ENCODE measurements around the gene HNRNPF.
A peak's percentile ranks its signal among the peaks of the same experiment; 100 is the strongest.

Gene HNRNPF

DNA sequence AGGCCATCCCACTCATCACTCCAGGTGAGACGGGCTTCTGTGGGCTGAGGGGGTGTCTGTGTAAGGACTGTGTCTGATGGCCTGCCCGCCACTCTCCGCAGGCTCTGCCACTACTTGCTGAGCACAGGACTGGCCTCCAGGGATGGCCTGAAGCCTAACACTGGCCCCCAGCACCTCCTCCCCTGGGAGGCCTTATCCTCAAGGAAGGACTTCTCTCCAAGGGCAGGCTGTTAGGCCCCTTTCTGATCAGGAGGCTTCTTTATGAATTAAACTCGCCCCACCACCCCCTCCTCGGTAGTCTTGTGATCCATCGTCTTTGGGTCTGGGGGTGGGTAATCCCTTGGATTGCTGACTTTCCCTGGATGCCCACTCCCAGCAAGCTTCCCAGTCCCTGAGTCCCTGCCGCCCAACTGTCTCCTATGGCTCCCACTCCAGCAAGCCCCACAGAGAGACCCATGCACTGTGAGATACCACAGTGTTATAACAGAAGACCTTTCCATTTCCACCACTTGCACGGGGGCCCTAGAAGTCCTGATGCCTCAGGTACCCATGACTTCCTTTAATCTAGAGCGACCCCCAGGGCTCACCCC lies 32.8 kb downstream of the HNRNPF start:
- DNase-seq = no peak

GRCh38 chr10:43375401-43376020 lies 33.5 kb downstream of the HNRNPF start:
- DNase-seq = no peak

DNA sequence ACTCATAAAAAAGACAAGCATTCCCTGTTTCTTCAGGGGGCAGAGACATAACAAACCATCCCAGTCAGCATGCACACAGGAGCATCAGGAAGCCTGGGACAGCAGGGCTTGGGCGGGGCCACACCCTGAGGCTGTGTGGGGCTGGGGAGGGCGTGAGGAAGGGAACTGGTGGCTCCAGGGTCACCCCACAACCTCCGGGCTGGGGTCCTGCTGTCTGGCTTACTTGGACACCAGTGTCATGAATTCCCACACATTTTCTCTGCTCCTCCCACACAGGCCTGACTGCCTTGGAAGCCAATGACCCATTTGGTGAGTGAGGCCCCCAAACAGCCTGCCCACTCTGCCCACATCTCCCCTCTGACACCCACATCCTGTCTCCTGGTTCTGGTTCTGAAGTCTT lies 34.8 kb downstream of the HNRNPF start:
- no peak for DNase-seq

DNA sequence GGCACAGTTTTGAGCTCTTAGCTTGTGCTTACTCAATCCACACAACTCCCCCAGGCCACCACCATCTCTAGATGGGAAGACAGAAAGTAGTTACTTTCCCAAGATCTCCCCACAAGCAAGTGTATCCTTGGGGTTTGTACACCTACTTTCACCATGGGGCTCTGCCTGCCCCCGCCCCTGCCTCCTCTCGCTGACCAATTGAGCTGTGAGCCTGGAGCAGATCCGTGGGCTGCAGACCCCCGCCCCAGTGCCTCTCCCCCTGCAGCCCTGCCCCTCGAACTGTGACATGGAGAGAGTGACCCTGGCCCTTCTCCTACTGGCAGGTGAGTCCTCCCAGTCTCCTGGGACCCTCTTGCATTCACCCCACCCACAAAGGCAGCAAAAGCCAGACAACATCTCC lies 35.5 kb downstream of the HNRNPF start:
- no peak for DNase-seq

- DNase-seq = no peak
Measured at GRCh38 chr10:43372765-43373361, 36.1 kb downstream of the HNRNPF start.

- DNase-seq = no peak
Measured at GRCh38 chr10:43371418-43371817, 37.6 kb downstream of the HNRNPF start, which contains the start of gene FXYD4. FXYD4 (plus strand) TSS chr10:43371636; CDS start chr10:43373747, 2,111 bp downstream.

GRCh38 chr10:43370671-43371215 lies 38.2 kb downstream of the HNRNPF start:
- DNase-seq = no peak

DNA sequence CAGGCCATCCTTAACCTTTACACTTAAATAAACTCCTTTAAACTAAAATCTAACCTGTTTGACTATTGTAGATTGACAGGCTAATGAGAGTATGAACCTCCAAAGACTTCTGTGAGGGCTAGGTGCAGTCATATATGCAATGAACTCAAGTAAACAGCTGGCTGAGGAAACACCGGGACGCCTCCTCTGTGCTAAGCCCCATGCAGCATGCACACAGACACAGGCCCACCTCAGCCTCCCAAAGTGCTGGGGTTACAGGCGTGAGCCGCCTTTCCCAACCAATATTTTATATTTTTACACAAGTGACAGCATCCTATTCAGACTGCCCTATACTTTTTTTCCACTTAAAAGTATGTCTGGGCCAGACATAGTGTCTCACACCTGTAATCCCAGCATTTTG lies 39.1 kb downstream of the HNRNPF start:
- no peak for DNase-seq

GRCh38 chr10:43365001-43365400 lies 44.0 kb downstream of the HNRNPF start:
- no peak for DNase-seq

- peak; percentile 80 to 85 for DNase-seq
Measured at GRCh38 chr10:43362191-43362839, 46.7 kb downstream of the HNRNPF start.

GRCh38 chr10:43361547-43362190 lies 47.3 kb downstream of the HNRNPF start:
- no peak for DNase-seq

- no peak for DNase-seq
Measured at GRCh38 chr10:43360086-43360485, 48.9 kb downstream of the HNRNPF start.

- no peak for DNase-seq
Measured at GRCh38 chr10:43355749-43356371, 53.1 kb downstream of the HNRNPF start.

DNA sequence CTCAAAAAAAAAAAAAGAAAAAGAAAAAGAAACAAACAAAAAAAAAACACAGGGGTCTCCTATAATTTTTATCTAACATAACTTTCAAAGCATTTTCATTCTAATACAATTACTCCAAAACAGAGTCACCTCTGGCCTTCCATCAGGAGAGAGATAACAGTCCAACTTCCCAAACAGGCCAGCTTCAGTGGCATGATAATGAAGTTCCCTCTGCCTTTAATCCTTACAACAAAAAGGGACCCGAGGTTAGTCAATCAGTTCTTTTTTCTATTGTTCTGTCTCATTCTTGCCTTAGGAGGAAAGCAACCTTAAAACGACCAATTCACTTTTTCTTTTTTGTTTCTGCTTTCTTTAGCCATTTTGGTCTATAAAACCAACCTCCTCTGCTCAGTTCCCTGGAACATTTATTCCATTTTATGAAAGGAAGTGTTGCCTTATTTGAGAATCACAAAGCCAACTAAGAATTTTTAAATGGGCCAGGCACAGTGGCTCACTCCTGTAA lies 54.1 kb downstream of the HNRNPF start:
- DNase-seq = no peak

DNA sequence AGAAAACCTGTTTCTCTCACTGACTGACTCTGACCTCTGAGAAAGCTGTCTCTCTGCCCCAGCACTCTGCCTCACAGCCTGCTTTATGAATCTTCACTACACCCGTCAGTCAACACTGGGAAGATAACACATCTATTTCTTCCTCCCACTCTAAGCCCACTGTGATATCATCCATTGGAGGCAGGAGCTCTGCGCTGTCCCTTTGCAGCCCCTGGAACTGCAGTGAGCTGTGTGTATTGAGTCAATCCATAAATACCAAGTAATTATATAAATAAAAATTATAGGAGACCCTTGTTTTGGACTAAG lies 54.7 kb downstream of the HNRNPF start:
- no peak for DNase-seq

DNA sequence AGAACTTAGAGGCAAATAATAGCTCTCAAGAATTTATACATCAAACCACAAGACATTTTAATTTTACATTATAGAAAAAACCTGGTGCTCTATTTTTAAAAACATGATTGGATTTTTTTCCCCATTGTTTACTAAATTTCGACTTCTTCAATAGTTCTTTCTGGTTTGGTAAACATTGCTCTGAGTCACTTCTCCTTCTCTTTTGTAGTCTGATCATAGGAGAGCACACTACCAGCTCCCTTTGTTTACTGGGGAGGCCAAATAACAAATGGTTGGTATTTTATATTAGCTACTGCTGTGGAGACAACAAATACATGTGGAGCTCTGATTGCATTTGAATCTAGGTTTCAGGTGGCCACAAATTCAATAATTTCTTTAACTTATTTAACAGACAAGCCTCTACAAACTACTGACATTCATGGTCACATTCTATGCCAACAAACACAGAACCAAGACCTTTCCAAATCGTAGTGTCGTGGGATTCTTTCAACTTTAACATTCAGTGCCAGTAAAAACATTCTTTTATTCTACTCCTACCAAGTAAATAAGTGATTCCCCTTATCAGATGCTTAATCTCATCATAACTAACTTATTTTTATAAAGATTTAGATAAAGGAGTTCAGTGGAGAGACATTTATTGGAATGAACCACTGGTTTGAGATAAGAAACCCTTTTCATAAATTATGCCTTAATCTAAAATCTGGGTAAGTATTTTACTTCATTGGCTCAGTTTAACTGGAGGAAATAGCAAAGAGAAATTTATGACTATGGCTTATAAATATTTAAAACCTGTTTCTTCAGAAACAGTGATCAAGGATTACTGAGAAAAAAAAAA lies 55.3 kb downstream of the HNRNPF start:
- DNase-seq = peak in 1 of 2 experiments; percentile 0

DNA sequence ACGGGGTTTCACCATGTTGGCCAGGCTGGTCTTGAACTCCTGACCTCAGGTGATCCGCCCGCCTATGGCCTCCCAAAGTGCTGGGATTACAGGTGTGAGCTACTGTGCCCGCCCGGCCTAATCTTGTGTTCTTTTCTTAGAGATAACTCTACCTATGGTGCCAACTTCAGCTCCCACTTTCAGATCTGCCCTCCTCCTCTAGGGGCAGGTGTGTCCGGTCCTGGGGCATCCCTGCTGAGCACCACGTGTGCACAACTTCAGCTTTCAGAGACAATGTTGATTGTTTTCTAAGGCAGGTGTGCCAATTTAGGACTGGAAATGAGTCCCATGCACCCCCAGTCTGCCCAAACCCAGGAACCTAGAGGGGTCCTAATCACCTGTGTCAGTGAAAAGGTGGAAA lies 56.0 kb downstream of the HNRNPF start:
- DNase-seq = peak in 1 of 2 experiments; percentile 1

- no peak for DNase-seq
Measured at GRCh38 chr10:43351301-43351700, 57.7 kb downstream of the HNRNPF start.

GRCh38 chr10:43350686-43351085 lies 58.3 kb downstream of the HNRNPF start:
- DNase-seq = no peak

DNA sequence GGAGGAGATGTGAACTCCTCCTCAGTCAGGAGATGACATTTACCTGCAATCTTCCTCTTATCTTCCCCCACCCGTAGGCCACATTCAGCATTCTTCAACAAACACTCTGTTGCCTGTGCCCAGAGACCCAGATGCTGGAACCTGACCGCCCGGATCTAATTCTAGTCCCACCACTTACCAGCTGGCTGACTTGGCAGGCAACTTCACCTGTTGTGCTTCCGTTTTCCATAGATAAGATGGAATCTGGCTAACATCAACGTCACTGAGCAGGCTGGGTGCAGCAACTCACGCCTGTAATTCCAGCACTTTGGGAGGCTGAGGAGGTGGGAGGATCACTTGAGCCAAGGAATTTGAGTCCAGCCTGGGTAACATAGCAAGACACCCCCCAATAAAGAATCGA lies 58.8 kb downstream of the HNRNPF start:
- DNase-seq = no peak

- DNase-seq = peak; percentile 45 to 58
Measured at GRCh38 chr10:43348511-43349312, 60.3 kb downstream of the HNRNPF start.
